Gastroesophageal sphincter (tissue), 4 donors: ENCODE results near the gene SVOPL. TPM values are rescaled to one million over a fixed set of nuclear protein-coding genes. Genes with fewer than 3 reads are reported as not detected.

ENCODE experiments used
- ATAC-seq: fragments of 150-250 bp; one replicate; pipeline ENCODE4 v1.9.1; 2016; ENCODE audit warnings: mild to moderate bottlenecking, moderate library complexity
- H3K27ac ChIP-seq, 4 donors: fragments of 200-600 bp; sonication (generic) in 3 of 4; 1 replicate in 3 of 4; 2 replicates in 1 of 4; pipeline ENCODE4 v1.5.1; 2016 to 2019
- H3K27me3 ChIP-seq: fragments of 200-600 bp; sonication (generic); one replicate; pipeline ENCODE4 v1.5.1; 2019
- H3K36me3 ChIP-seq, 2 donors: fragments of 200-600 bp; sonication (generic); one replicate each; pipeline ENCODE4 v1.5.1; 2019; ENCODE audit warnings: control low read depth in 1 of 2
- H3K4me1 ChIP-seq, 3 donors: fragments of 200-600 bp; sonication (generic); 1 replicate in 2 of 3; 2 replicates in 1 of 3; pipeline ENCODE4 v1.5.1; 2016 to 2019; ENCODE audit warnings: control low read depth in 2 of 3
- H3K4me3 ChIP-seq, 2 donors: fragments of 200-600 bp; sonication (generic); one replicate each; pipeline ENCODE4 v1.5.1; 2019; ENCODE audit warnings: mild to moderate bottlenecking in 1 of 2, moderate library complexity in 1 of 2
- H3K9me3 ChIP-seq, 3 donors: fragments of 200-600 bp; sonication (generic); one replicate each; pipeline ENCODE4 v1.5.1; 2017 to 2019; ENCODE audit warnings: control low read depth in 2 of 3
- CTCF ChIP-seq, 4 experiments: fragments of 200-600 bp in 2 of 4; fragments of 450-650 bp in 2 of 4; sonication (generic) in 1 of 4; IDR thresholded peaks; one replicate each; pipeline ENCODE4 v1.5.1; 2017 to 2019; ENCODE audit warnings: antibody characterized with exemption in 4 of 4, mild to moderate bottlenecking in 2 of 4, moderate library complexity in 2 of 4
- EP300 ChIP-seq: sonication (generic); formaldehyde crosslinking; IDR thresholded peaks from one replicate; pipeline ENCODE4 v1.6.1; 2017; ENCODE audit warnings: antibody characterized with exemption, mild to moderate bottlenecking
- POLR2A ChIP-seq, 2 donors: fragments of 450-650 bp; IDR thresholded peaks; one replicate each; pipeline ENCODE4 v1.6.1; 2017; ENCODE audit warnings: antibody characterized with exemption in 2 of 2, mild to moderate bottlenecking in 2 of 2, moderate library complexity in 1 of 2
- POLR2AphosphoS5 ChIP-seq: sonication (generic); formaldehyde crosslinking; IDR thresholded peaks from one replicate; pipeline ENCODE4 v1.6.1; 2017; ENCODE audit warnings: antibody characterized with exemption
- WGBS, 2 donors: methylation state at CpG; one replicate each; pipeline ENCODE4 v1.1.5; 2018; ENCODE audit warnings: low coverage in 1 of 2; 5-methylcytosine and 5-hydroxymethylcytosine counted together
- total RNA-seq, 4 donors: library from RNA; depleted of rRNA; stranded (reverse); fragments of >200 nt; gene quantifications; one replicate each; pipeline ENCODE4 v1.1.0, GENCODE V29; 2016

The SVOPL gene
- total RNA-seq, 4 donors from 2014 or later = 0.08 TPM; not detected in 3

GRCh38 chr7:138618506-138618905, 82.7 kb downstream of the SVOPL start:
- H3K4me1 ChIP-seq = no peaks in the 10 kb centered on the region
- TF ChIP-seq POLR2A (IDR thresholded peaks at IDR 0.05) (no peak), POLR2AphosphoS5 (no peak), CTCF (IDR thresholded peaks at IDR 0.05) (no peak), EP300 (no peak)
- 89 to 95% methylated on average over 9 to 10 of the region's 10 CpGs for WGBS, 2 donors
- H3K9me3 ChIP-seq = no peaks in the 10 kb centered on the region
- no peak overlapping the region for H3K4me3 ChIP-seq
- no peak for ATAC-seq
- no peaks in the 10 kb centered on the region for H3K36me3 ChIP-seq
- no peak overlapping the region for H3K27ac ChIP-seq
- H3K27me3 ChIP-seq = no peaks in the 10 kb centered on the region

GRCh38 chr7:138616085-138616484, 85.1 kb downstream of the SVOPL start:
- no peak overlapping the region for H3K4me3 ChIP-seq
- H3K9me3 ChIP-seq = no peaks in the 10 kb centered on the region
- 85 to 100% methylated on average over 6 of the region's 6 CpGs for WGBS, 2 donors
- no peaks in the 10 kb centered on the region for H3K36me3 ChIP-seq
- TF ChIP-seq POLR2A (IDR thresholded peaks at IDR 0.05) (no peak), POLR2AphosphoS5 (no peak), EP300 (no peak), CTCF (IDR thresholded peaks at IDR 0.05) (no peak)
- no peak for ATAC-seq
- H3K27ac ChIP-seq = no peak overlapping the region
- H3K27me3 ChIP-seq = no peaks in the 10 kb centered on the region
- no peaks in the 10 kb centered on the region for H3K4me1 ChIP-seq

- no peak overlapping the region for H3K27ac ChIP-seq
- no peak overlapping the region for H3K4me3 ChIP-seq
- H3K9me3 ChIP-seq = no peaks in the 10 kb centered on the region
- WGBS, 2 donors = 66 to 70% methylated on average over 2 of the region's 2 CpGs
- no peaks in the 10 kb centered on the region for H3K4me1 ChIP-seq
- no peak for ATAC-seq
- no peaks in the 10 kb centered on the region for H3K27me3 ChIP-seq
- H3K36me3 ChIP-seq = no peaks in the 10 kb centered on the region
- TF ChIP-seq POLR2A (IDR thresholded peaks at IDR 0.05) = no peak
- TF ChIP-seq CTCF (IDR thresholded peaks at IDR 0.05) = no peak
- no peak for TF ChIP-seq POLR2AphosphoS5
- TF ChIP-seq EP300 = no peak
These were observed 87.5 kb downstream of the SVOPL start for GRCh38 chr7:138613630-138614029.

- no peaks in the 10 kb centered on the region for H3K36me3 ChIP-seq
- no peak overlapping the region for H3K27ac ChIP-seq
- H3K27me3 ChIP-seq = no peaks in the 10 kb centered on the region
- H3K4me3 ChIP-seq = no peak overlapping the region
- TF ChIP-seq EP300 (no peak), POLR2A (IDR thresholded peaks at IDR 0.05) (no peak), CTCF (IDR thresholded peaks at IDR 0.05) (no peak), POLR2AphosphoS5 (no peak)
- WGBS, 2 donors = 100% methylated on average over 1 to 2 of the region's 7 CpGs
- no peaks in the 10 kb centered on the region for H3K9me3 ChIP-seq
- H3K4me1 ChIP-seq = no peaks in the 10 kb centered on the region
- no peak for ATAC-seq
These were observed 90.4 kb downstream of the SVOPL start for GRCh38 chr7:138610671-138611170.

GRCh38 chr7:138608275-138608674, 92.9 kb downstream of the SVOPL start:
- H3K36me3 ChIP-seq = no peaks in the 10 kb centered on the region
- no peak overlapping the region for H3K4me3 ChIP-seq
- H3K27me3 ChIP-seq = no peaks in the 10 kb centered on the region
- no peaks in the 10 kb centered on the region for H3K9me3 ChIP-seq
- H3K4me1 ChIP-seq = no peaks in the 10 kb centered on the region
- H3K27ac ChIP-seq = no peak overlapping the region
- no peak for ATAC-seq
- TF ChIP-seq POLR2AphosphoS5 (no peak), EP300 (no peak), CTCF (IDR thresholded peaks at IDR 0.05) (no peak), POLR2A (IDR thresholded peaks at IDR 0.05) (no peak)
- WGBS, 2 donors = 15 to 25% methylated on average over 9 to 12 of the region's 12 CpGs
